Measurements from ENCODE around the gene TRIO.
"Not testable (repeated sequence)": the region's sequence is repeated elsewhere in the genome, so short reads cannot be mapped to it uniquely, and the experiment has no call there.

TRIO gene

GRCh38 chr5:14359069-14360043 lies 216.2 kb downstream of the TRIO start:
- no peak for DNase-seq (ENCODE audit: low read depth)

GRCh38 chr5:14362491-14362890 lies 219.3 kb downstream of the TRIO start:
- DNase-seq (ENCODE audit: low read depth), result no peak

DNA sequence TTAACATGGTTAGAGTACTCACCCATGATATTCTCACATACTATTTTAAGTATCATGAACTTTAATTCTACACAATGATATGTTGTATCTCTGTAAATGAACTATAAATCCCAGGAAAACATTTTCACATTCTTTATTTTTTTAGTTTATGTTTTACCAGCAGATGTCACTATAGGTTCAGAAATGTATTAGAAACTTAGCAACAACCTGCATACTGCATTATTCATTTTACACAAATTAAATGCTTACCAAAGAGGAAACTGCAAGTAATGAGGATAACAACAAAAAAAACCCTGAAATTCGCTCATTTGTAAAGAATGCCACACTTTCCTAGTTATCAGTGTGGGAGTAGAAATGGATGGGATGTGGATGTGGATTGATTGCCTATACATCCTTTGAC lies 221.0 kb downstream of the TRIO start:
- DNase-seq (ENCODE audit: low read depth), result no peak

DNA sequence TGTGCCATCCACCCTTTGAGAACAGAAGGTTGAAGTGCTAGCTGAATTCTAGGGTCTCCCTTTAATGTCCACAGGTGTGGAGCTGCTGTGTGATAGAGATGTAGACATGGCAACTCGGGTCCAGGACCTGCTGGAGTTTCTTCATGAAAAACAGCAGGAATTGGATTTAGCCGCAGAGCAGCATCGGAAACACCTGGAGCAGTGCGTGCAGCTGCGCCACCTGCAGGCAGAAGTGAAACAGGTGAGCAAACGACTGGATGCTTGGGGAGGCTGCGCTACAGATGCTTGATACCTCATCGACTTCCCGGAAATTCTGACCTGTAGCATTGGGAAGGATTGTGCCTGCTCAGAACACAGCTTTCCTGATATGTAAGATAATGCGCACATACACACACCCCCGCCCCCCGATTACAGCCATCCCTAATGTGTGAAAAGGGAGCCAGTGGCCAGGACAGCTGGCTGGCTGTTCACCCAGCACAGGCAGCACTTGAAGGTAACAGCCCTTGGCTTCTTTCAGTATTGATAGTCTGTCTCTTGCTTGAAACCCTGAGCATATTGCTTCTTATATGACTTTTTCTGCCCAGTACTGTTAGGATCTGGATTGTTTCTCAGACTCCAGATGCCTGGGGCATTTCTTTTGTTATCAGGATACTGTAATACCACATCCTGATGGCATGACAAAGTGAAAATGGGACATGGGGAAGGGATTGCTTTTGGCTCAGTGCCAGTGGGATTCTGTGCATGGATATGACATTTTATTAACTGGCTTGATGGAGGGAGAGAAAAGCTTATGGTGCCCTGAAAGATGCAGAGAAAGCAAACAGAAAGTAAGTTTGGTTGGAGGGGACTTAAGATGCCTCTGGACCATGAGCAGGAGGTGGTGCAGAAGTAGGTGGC lies 221.7 kb downstream of the TRIO start:
- no peak for DNase-seq (ENCODE audit: low read depth)

GRCh38 chr5:14365831-14366430 lies 222.8 kb downstream of the TRIO start:
- no peak for DNase-seq (ENCODE audit: low read depth)

DNA sequence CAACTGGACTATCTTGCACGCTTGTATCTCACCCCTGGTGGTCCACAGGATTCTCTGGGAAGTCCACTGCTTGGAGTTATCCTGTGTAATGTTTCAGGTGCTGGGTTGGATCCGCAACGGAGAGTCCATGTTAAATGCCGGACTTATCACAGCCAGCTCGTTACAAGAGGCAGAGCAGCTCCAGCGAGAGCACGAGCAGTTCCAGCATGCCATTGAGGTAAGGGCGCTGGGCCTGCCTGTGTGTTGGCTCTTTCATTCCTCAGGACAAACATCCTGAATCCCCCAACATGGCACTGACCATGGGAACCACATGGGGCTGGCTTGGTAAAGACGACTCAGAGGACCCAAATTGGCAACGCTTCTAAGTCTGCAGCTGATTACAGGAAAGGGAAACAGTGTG lies 223.6 kb downstream of the TRIO start:
- DNase-seq (ENCODE audit: low read depth), result no peak

DNA sequence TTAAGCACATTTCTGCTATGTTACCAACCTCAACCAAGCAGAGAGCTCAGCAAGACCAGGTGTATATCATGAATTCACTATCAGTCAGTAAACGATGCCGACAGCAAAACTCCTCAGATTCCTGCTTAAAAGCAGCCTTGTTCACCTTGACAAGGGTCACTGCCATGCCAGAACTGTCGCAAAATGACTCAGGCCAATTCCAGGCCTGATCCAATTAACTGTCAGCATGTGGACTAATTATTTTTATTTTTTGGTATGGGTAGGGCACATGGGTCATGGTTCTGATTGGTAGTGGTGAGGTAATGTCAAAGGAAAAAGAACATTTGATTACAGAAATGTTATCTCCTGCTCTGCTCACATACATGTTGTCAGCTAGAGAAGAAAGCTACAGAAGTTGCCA lies 224.2 kb downstream of the TRIO start:
- DNase-seq (ENCODE audit: low read depth), result no peak

- DNase-seq (ENCODE audit: low read depth), result no peak
Observed at GRCh38 chr5:14369780-14370179, 226.6 kb downstream of the TRIO start.

GRCh38 chr5:14370386-14370785 lies 227.2 kb downstream of the TRIO start:
- DNase-seq (ENCODE audit: low read depth), result no peak

DNA sequence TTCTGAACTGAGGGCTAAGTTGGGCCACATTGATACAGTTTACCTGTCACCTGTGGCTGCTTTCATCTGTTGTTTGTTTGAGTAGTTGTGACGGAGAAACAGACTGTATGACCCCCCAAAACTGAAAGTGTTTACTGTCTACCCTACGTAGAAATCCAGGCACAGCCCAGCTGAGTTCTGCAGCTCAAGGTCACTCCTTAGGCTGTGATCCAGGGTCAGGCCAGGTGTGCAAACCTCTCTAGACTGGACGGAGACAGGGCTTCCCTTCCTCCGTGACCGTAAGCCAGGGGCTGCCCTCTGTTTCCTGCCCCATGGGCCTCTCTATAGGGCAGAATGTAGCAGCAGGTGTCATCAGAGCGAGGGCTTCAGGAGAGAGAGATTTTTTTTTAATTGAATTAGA lies 230.5 kb downstream of the TRIO start:
- no peak for DNase-seq (ENCODE audit: low read depth)

- no peak for DNase-seq (ENCODE audit: low read depth)
Observed at GRCh38 chr5:14374100-14374499, 231.0 kb downstream of the TRIO start.

DNA sequence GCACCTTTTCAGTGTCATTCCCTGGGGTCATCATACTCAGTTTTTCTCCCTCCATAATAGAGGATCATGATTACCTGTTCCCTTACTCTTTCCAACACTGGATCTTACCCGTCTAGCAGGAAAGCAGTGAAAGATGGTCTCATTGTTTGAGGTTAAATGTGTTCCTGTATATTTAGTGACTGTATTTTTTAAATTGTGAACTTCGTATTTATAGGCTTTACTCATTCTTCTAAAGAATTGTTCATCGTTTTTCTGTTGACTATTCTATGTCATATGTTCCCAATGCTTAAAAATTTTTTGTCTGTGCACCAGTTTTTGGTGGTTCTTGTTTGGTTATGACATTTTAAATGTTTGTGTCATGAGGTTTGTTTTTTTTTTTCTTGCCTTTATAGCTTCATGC lies 233.6 kb downstream of the TRIO start:
- DNase-seq (ENCODE audit: low read depth), result no peak

DNA sequence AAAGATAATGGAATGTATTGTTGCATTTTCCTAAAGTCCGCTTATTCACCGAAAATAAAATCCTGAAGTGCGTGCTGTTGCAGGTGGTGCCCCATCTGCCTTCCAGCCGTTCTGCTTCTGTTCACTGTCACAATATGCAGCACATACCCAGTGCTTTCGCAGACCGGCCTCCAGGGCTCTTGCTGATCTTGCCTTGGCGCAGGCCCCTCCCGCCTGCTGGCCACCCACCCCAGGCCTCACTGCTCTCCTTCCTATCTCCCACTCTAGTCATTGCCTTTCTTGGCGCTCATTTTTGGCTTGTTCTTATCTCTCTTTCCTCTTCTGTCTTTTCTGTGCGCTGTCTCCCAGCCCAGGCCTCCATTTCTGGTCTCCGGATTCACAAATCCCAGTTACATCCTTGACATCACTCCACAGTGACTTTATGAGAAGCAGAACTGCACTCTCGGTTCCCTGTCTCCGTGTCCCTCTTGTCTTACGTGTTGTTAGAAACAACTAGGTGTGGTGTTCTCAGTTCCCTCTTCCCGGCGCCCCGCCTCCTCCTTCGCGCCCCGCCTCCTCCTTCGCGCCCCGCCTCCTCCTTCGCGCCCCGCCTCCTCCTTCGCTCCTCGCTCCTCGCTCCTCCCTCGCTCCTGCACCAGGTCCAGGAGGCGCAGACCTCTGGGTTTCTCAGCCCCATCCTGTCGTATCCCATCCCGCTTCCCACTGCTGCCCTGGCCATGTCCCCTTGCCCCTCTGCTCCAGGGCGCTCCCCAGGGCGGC lies 236.8 kb downstream of the TRIO start:
- DNase-seq (ENCODE audit: low read depth), result no peak

DNA sequence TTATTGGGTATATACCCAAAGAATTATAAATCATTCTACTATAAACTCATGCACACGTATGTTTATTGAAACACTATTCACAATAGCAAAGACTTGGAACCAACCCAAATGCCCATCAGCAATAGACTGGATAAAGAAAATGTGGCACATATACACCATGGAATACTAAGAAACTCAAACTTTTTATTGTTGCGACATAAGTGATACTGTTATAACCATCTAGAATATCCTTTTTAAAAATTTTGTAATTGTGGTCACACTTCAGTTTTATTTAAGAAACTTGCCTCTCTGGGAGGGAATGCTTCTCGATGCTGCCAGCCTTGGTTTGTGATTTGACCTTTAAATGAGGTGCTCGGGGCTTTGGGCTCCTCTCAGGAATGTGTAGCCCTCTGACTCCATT lies 237.6 kb downstream of the TRIO start:
- no peak for DNase-seq (ENCODE audit: low read depth)

DNA sequence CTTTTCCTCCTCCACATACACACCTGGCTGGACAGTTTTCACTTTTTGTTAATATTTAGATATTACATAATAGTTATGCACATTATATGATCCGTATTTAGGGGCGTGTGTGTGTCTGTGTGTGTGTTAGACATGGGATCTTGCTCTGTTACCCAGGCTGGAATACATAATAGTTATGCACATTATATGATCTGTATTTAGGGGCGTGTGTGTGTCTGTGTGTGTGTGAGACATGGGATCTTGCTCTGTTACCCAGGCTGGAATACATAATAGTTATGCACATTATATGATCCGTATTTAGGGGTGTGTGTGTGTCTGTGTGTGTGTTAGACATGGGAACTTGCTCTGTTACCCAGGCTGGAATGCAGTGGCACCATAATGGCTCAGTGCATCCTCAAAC lies 239.5 kb downstream of the TRIO start:
- no peak for DNase-seq (ENCODE audit: low read depth)

GRCh38 chr5:14383923-14384322 lies 240.8 kb downstream of the TRIO start:
- no peak for DNase-seq (ENCODE audit: low read depth)

- no peak for DNase-seq (ENCODE audit: low read depth)
Observed at GRCh38 chr5:14385019-14385418, 241.9 kb downstream of the TRIO start.

DNA sequence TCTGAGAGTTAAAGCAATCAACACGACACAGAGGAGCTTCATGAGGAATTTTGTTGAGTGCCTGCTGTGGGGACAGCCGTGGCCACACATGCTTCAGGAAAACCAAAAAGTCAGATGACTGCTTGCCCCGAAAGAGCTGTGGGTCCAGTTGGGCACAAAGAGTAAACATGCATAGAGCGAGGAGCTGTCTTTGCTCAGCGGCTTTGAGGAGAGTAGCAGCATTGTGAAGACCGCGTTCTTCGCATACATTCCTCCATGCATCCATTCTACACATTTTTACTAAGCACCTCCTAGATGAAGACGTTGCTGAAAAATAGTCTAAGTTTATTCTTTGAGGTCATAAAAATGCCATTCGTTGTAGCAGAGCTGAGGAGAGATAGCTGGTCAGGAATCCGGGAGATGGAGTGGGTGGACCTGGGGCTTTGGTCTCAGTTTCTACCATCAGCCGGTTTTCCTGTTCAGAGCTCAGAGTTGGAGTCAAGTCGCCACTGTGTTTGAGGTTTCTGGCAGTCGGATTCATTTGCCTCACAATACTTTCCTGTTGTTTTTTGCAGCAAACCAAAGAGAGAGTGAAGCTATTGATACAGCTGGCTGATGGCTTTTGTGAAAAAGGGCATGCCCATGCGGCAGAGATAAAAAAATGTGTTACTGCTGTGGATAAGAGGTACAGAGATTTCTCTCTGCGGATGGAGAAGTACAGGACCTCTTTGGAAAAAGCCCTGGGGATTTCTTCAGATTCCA lies 243.9 kb downstream of the TRIO start:
- DNase-seq (ENCODE audit: low read depth), result no peak

GRCh38 chr5:14388741-14389140 lies 245.6 kb downstream of the TRIO start:
- no peak for DNase-seq (ENCODE audit: low read depth)

DNA sequence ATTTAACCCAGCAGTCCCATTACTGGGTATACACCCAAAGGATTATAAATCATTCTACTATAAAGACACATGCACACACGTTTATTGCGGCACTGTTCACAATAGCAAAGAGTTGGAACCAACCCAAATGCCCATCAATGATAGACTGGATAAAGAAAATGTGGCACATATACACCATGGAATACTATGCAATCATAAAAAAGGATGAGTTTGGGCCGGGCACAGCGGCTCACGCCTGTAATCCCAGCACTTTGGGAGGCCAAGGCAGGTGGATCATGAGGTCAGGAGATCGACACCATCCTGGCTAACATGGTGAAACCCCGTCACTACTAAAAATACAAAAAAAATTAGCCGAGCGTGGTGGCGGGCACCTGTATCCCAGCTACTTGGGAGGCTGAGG lies 249.4 kb downstream of the TRIO start:
- DNase-seq (ENCODE audit: low read depth), result not testable (repeated sequence)

- DNase-seq (ENCODE audit: low read depth), result no peak
Observed at GRCh38 chr5:14394365-14394764, 251.2 kb downstream of the TRIO start.

All from stimulated activated CD8-positive, alpha-beta memory T cell treated with anti-CD3 and anti-CD28 coated beads, Interleukin-4, amount 100 ng/mL, for 24 hours (primary cell).